ENCODE data around the gene EXOC6B.

Gene EXOC6B

DNA sequence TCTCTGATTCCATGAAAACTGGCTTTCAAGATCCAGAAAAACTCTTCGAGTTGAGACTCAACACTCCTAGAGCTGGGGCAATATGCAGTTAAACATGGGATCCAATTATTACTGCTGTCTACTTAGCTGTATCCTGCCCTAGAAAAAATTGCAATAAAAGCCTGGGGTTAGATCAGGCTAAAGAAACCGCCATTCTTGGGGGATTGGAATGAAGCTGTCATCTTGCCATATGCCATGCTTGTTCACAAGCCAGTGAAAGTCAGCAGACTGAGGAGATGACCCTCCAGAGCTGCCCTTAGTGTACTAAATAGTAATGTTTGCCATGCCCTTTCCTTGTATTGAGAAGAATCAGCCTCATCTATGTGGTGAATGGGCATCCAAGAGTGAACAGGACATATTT lies 647.3 kb downstream of the EXOC6B start:
- ATAC-seq (ENCODE audit: insufficient read depth, low read depth) (no peak), DNase-seq (no peak)
- no peak overlapping the region for H2AFZ ChIP-seq (ENCODE audit: low read depth, low read length)
- H3K9ac ChIP-seq (ENCODE audit: low read depth, low read length): no peak overlapping the region
- no peaks in the 10 kb centered on the region for H3K79me2 ChIP-seq (ENCODE audit: insufficient read depth, low read length)
- no peak overlapping the region for H3K4me3 ChIP-seq (ENCODE audit: low read depth in 1 of 2, low read length in 2 of 2)
- H3K9me3 ChIP-seq (ENCODE audit: insufficient read depth, low read length, severe bottlenecking): no peaks in the 10 kb centered on the region
- no peaks in the 10 kb centered on the region for H3K4me1 ChIP-seq (ENCODE audit: insufficient read depth, low read length)
- H3K27ac ChIP-seq (ENCODE audit: low read length): no peak overlapping the region
- no peaks in the 10 kb centered on the region for H3K27me3 ChIP-seq (ENCODE audit: insufficient read depth, low read length, poor library complexity)
- no peaks in the 10 kb centered on the region for H4K20me1 ChIP-seq (ENCODE audit: insufficient read depth, low read length)
- H3K36me3 ChIP-seq (ENCODE audit: insufficient read depth, low read length): no peaks in the 10 kb centered on the region
- H3K4me2 ChIP-seq (ENCODE audit: insufficient read depth, low read length): no peak overlapping the region
- TF ChIP-seq EZH2 (IDR thresholded peaks at IDR 0.05; ENCODE audit: borderline replicate concordance, low read depth, low read length, severe bottlenecking): no peak
- TF ChIP-seq, protein P1, sequence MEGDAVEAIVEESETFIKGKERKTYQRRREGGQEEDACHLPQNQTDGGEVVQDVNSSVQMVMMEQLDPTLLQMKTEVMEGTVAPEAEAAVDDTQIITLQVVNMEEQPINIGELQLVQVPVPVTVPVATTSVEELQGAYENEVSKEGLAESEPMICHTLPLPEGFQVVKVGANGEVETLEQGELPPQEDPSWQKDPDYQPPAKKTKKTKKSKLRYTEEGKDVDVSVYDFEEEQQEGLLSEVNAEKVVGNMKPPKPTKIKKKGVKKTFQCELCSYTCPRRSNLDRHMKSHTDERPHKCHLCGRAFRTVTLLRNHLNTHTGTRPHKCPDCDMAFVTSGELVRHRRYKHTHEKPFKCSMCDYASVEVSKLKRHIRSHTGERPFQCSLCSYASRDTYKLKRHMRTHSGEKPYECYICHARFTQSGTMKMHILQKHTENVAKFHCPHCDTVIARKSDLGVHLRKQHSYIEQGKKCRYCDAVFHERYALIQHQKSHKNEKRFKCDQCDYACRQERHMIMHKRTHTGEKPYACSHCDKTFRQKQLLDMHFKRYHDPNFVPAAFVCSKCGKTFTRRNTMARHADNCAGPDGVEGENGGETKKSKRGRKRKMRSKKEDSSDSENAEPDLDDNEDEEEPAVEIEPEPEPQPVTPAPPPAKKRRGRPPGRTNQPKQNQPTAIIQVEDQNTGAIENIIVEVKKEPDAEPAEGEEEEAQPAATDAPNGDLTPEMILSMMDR (IDR thresholded peaks at IDR 0.05; ENCODE audit: borderline replicate concordance, extremely low read depth, low read length, poor library complexity, severe bottlenecking): no peak

DNA sequence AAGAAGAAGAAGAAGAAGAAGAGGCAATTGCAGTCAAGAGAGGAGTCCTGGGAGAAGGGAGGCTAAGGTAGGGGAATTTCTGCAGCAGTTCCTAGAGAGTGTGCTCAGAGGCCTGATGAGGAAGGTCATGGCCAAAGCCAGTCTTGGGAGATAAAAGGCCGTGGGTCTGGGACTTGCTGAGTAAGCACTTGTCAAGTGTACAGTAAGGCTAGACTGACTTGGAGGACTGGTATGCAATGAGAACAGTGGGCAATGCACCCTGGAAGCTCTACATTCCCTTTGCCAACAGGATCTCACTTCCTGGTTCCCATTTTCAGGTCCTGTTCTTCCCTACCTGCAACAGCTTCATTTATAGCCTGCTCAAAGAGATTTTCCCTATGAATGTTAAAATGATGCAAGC lies 649.6 kb downstream of the EXOC6B start:
- Histone ChIP-seq H3K4me1 (ENCODE audit: insufficient read depth, low read length) (no peaks in the 10 kb centered on the region), H3K36me3 (ENCODE audit: insufficient read depth, low read length) (no peaks in the 10 kb centered on the region), H3K9me3 (ENCODE audit: insufficient read depth, low read length, severe bottlenecking) (no peaks in the 10 kb centered on the region), H3K9ac (ENCODE audit: low read depth, low read length) (no peak overlapping the region), H3K27ac (ENCODE audit: low read length) (no peak overlapping the region), H3K79me2 (ENCODE audit: insufficient read depth, low read length) (no peaks in the 10 kb centered on the region), H4K20me1 (ENCODE audit: insufficient read depth, low read length) (no peaks in the 10 kb centered on the region), H3K27me3 (ENCODE audit: insufficient read depth, low read length, poor library complexity) (no peaks in the 10 kb centered on the region), H2AFZ (ENCODE audit: low read depth, low read length) (no peak overlapping the region), H3K4me2 (ENCODE audit: insufficient read depth, low read length) (no peak overlapping the region), H3K4me3 (ENCODE audit: low read depth in 1 of 2, low read length in 2 of 2) (no peak overlapping the region)
- TF ChIP-seq, protein P1 (IDR thresholded peaks at IDR 0.05; ENCODE audit: borderline replicate concordance, extremely low read depth, low read length, poor library complexity, severe bottlenecking): no peak
- TF ChIP-seq EZH2 (IDR thresholded peaks at IDR 0.05; ENCODE audit: borderline replicate concordance, low read depth, low read length, severe bottlenecking): no peak
- no peak for DNase-seq
- no peak for ATAC-seq (ENCODE audit: insufficient read depth, low read depth)

DNA sequence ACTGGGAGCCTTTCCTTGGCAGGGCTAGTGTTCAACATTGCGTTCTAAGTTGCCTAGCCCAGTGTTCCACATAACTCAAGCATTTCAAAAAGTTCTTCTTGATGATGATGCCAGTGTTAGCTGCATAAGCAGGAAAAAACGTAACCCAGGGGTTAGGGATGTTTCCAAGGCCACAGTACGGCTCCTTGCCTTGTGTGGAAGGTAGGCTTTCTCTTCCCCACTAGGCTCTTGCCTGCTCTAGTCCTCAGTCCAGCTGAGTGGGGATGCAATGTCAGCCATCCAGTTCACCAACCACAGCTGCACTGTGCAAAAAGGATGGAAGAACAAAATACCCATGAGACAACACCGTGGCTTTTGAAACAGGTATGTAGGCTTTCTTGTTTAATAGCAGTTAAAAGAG lies 650.2 kb downstream of the EXOC6B start:
- no peaks in the 10 kb centered on the region for H3K9me3 ChIP-seq (ENCODE audit: insufficient read depth, low read length, severe bottlenecking)
- no peaks in the 10 kb centered on the region for H3K27me3 ChIP-seq (ENCODE audit: insufficient read depth, low read length, poor library complexity)
- H2AFZ ChIP-seq (ENCODE audit: low read depth, low read length): no peak overlapping the region
- no peak overlapping the region for H3K9ac ChIP-seq (ENCODE audit: low read depth, low read length)
- no peak for DNase-seq
- H3K4me2 ChIP-seq (ENCODE audit: insufficient read depth, low read length): no peak overlapping the region
- no peak for ATAC-seq (ENCODE audit: insufficient read depth, low read depth)
- no peaks in the 10 kb centered on the region for H3K36me3 ChIP-seq (ENCODE audit: insufficient read depth, low read length)
- TF ChIP-seq, protein P1 (IDR thresholded peaks at IDR 0.05; ENCODE audit: borderline replicate concordance, extremely low read depth, low read length, poor library complexity, severe bottlenecking): no peak
- TF ChIP-seq EZH2 (IDR thresholded peaks at IDR 0.05; ENCODE audit: borderline replicate concordance, low read depth, low read length, severe bottlenecking): no peak
- no peaks in the 10 kb centered on the region for H4K20me1 ChIP-seq (ENCODE audit: insufficient read depth, low read length)
- no peaks in the 10 kb centered on the region for H3K4me1 ChIP-seq (ENCODE audit: insufficient read depth, low read length)
- no peaks in the 10 kb centered on the region for H3K79me2 ChIP-seq (ENCODE audit: insufficient read depth, low read length)
- H3K27ac ChIP-seq (ENCODE audit: low read length): no peak overlapping the region
- no peak overlapping the region for H3K4me3 ChIP-seq (ENCODE audit: low read depth in 1 of 2, low read length in 2 of 2)
